Stimulated activated CD4-positive, alpha-beta T cell treated with anti-CD3 and anti-CD28 coated beads, Interleukin-15, amount 100 ng/mL, for 1 hour (primary cell): Measurements from ENCODE around the gene FAM72C.
"Not testable (repeated sequence)": the region's sequence is repeated elsewhere in the genome, so short reads cannot be mapped to it uniquely, and the experiment has no call there.

Source experiments
- DNase-seq, 2 donors: peaks; one replicate each; pipeline ENCODE4 v3.0.0-alpha.2; 2020; ENCODE audit warnings: low read depth in 1 of 2, low spot score in 1 of 2

FAM72C gene

GRCh38 chr1:143984721-143985473 lies 13.1 kb upstream of the FAM72C start:
- DNase-seq, result not testable (repeated sequence)

GRCh38 chr1:143974416-143974815 lies 2.6 kb upstream of the FAM72C start:
- not testable (repeated sequence) for DNase-seq

- not testable (repeated sequence) for DNase-seq
Observed at GRCh38 chr1:143973876-143974414, 2.2 kb upstream of the FAM72C start.

- not testable (repeated sequence) for DNase-seq
Observed at GRCh38 chr1:143972753-143973326, 1.1 kb upstream of the FAM72C start.

GRCh38 chr1:143965860-143966259 lies 5.9 kb downstream of the FAM72C start:
- not testable (repeated sequence) for DNase-seq

GRCh38 chr1:143964294-143964693 lies 7.5 kb downstream of the FAM72C start:
- not testable (repeated sequence) for DNase-seq

GRCh38 chr1:143955930-143956329 lies 15.9 kb downstream of the FAM72C start:
- not testable (repeated sequence) for DNase-seq

GRCh38 chr1:143952913-143953312 lies 18.9 kb downstream of the FAM72C start:
- DNase-seq, result not testable (repeated sequence)

GRCh38 chr1:143951485-143952391 lies 20.0 kb downstream of the FAM72C start:
- DNase-seq, result not testable (repeated sequence)

- DNase-seq, result not testable (repeated sequence)
Observed at GRCh38 chr1:143947749-143948148, 24.0 kb downstream of the FAM72C start.

- not testable (repeated sequence) for DNase-seq
Observed at GRCh38 chr1:143945253-143945652, 26.5 kb downstream of the FAM72C start.

- not testable (repeated sequence) for DNase-seq
Observed at GRCh38 chr1:143944576-143945240, 27.1 kb downstream of the FAM72C start.

GRCh38 chr1:143943319-143943978 lies 28.3 kb downstream of the FAM72C start:
- DNase-seq, result not testable (repeated sequence)

- not testable (repeated sequence) for DNase-seq
Observed at GRCh38 chr1:143942238-143942860, 29.4 kb downstream of the FAM72C start.

- not testable (repeated sequence) for DNase-seq
Observed at GRCh38 chr1:143939666-143940065, 32.1 kb downstream of the FAM72C start.

- not testable (repeated sequence) for DNase-seq
Observed at GRCh38 chr1:143938922-143939321, 32.9 kb downstream of the FAM72C start.

GRCh38 chr1:143936457-143937115 lies 35.2 kb downstream of the FAM72C start:
- DNase-seq, result peak in 1 of 2 donors; percentile 1

- DNase-seq, result not testable (repeated sequence)
Observed at GRCh38 chr1:143919127-143919526, 52.7 kb downstream of the FAM72C start.

- DNase-seq, result not testable (repeated sequence)
Observed at GRCh38 chr1:143918552-143918951, 53.2 kb downstream of the FAM72C start.
